Neural cell (in vitro differentiated cells): Measurements from ENCODE around the gene LPCAT1.

ENCODE experiments used
- CTCF ChIP-seq: fragments of 450-650 bp; IDR thresholded peaks from 2 replicates; pipeline ENCODE4 v1.5.1; 2014; ENCODE audit warnings: antibody characterized with exemption, mild to moderate bottlenecking, moderate library complexity; ENCODE audit not compliant: poor library complexity, severe bottlenecking
- EP300 ChIP-seq: fragments of 450-650 bp; conservative IDR thresholded peaks from 2 replicates; pipeline ENCODE4 v1.6.1; 2014; ENCODE audit warnings: antibody characterized with exemption, mild to moderate bottlenecking, moderate library complexity; ENCODE audit not compliant: poor library complexity, severe bottlenecking
- EZH2 ChIP-seq: fragments of 200-600, 300-800 bp; shearing (Covaris generic), sonication (generic); IDR thresholded peaks from 2 replicates; pipeline ENCODE4 v1.6.1; 2014; ENCODE audit warnings: antibody characterized with exemption, low read length, borderline replicate concordance, mild to moderate bottlenecking; ENCODE audit not compliant: insufficient read depth, poor library complexity, severe bottlenecking
- MXI1 ChIP-seq: fragments of 450-650 bp; conservative IDR thresholded peaks from 2 replicates; pipeline ENCODE4 v1.6.1; 2014; ENCODE audit warnings: antibody characterized with exemption, mild to moderate bottlenecking; ENCODE audit not compliant: poor library complexity, severe bottlenecking
- POLR2AphosphoS5 ChIP-seq: IDR thresholded peaks from 2 replicates; pipeline ENCODE4 v1.6.1; 2012
- RAD21 ChIP-seq: fragments of 450-650 bp; conservative IDR thresholded peaks from 2 replicates; pipeline ENCODE4 v1.6.1; 2014; ENCODE audit warnings: antibody characterized with exemption, mild to moderate bottlenecking, moderate library complexity
- SMC3 ChIP-seq: fragments of 450-650 bp; conservative IDR thresholded peaks from 2 replicates; pipeline ENCODE4 v1.6.1; 2014; ENCODE audit warnings: antibody characterized with exemption, mild to moderate bottlenecking, moderate library complexity; ENCODE audit not compliant: poor library complexity
- TAF1 ChIP-seq: IDR thresholded peaks from 2 replicates; pipeline ENCODE4 v1.6.1; 2012; ENCODE audit warnings: low read depth

DNA sequence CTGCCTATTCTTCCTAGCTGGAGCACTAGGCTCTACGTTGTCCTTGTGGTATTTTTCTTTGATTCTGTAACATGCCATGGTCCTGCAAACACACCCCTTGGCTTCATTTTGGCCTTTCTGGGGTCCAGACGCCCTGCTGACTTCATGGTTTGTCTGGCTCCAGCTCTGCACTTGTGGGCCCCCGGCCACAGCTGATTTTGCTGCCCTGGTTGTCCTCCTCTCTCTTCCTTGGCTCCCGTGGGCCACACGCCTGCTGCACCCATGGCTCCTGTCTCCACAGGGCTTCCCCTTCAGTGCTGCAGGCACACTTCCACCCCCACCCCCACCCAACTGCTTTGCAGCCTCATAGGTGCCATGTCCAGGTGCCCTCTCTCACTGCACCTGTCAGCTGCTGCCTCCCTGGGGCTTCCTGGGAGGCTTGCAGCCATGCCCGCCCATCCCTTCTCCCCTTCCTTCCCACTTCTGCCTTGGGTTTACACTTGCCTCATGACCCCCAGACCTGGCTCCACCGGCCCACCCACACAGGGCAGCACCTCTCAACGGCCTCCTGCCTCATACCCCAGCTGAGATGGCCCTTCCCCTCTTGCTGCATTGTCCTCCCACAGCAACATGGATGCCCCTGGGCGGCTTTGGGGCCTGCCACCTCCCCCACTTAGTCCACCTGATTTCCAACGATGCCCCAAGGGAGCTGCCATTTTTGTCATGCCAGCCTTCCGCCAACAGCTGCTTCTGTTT, 104.1 kb downstream of the LPCAT1 start:
- TF ChIP-seq POLR2AphosphoS5 (no peak), CTCF (no peak), TAF1 (no peak), EP300 (no peak), SMC3 (no peak), MXI1 (no peak), EZH2 (no peak), RAD21 (no peak)
